GM19023 (cell line): ENCODE results near the gene NAPSA.

Experiments
- ATAC-seq: cut with Tn5 transposase; IDR thresholded peaks from one replicate; pipeline ENCODE4 v1.9.1; 2021; ENCODE audit warnings: mild to moderate bottlenecking, moderate library complexity; ENCODE audit not compliant: unreplicated experiment

NAPSA gene

GRCh38 chr19:50318438-50318837 lies 47.0 kb downstream of the NAPSA start:
- ATAC-seq, result no peak

GRCh38 chr19:50317115-50317514 lies 48.3 kb downstream of the NAPSA start:
- no peak for ATAC-seq

GRCh38 chr19:50315773-50316448 lies 49.5 kb downstream of the NAPSA start:
- ATAC-seq, result no peak

GRCh38 chr19:50314724-50315708 lies 50.4 kb downstream of the NAPSA start:
- ATAC-seq, result no peak

GRCh38 chr19:50313812-50314536 lies 51.5 kb downstream of the NAPSA start:
- ATAC-seq, result no peak

- ATAC-seq, result no peak
Measured at GRCh38 chr19:50312967-50313811, 52.2 kb downstream of the NAPSA start.

- ATAC-seq, result no peak
Measured at GRCh38 chr19:50311723-50312635, 53.5 kb downstream of the NAPSA start.

GRCh38 chr19:50310759-50311465 lies 54.5 kb downstream of the NAPSA start:
- no peak for ATAC-seq

- ATAC-seq, result no peak
Measured at GRCh38 chr19:50309396-50310125, 55.9 kb downstream of the NAPSA start.

- ATAC-seq, result no peak
Measured at GRCh38 chr19:50308991-50309390, 56.4 kb downstream of the NAPSA start.
